HepG2 (cell line): ENCODE measurements around the gene CARHSP1. TPM values are rescaled to one million over a fixed set of nuclear protein-coding genes. Genes with fewer than 3 reads are reported as not detected.

ENCODE experiments used
- ATF4 ChIP-seq, 2 experiments: fragments of 450-650 bp in 1 of 2; sonication (generic) in 1 of 2; formaldehyde crosslinking; IDR thresholded peaks; 2 replicates each; pipeline versions ENCODE4 v1.5.0 to v1.8.0; 2020 to 2022; ENCODE audit warnings: mild to moderate bottlenecking in 1 of 2, missing genetic modification reagents in 1 of 2
- BRF2 ChIP-seq: sonication (generic); formaldehyde crosslinking; IDR thresholded peaks from 2 replicates; pipeline ENCODE4 v1.8.1; 2022; ENCODE audit warnings: mild to moderate bottlenecking, missing genetic modification reagents
- EHMT2 ChIP-seq: fragments of 200-600 bp; sonication (generic); IDR thresholded peaks from 2 replicates; pipeline ENCODE4 v1.7.0; 2017; ENCODE audit warnings: antibody characterized with exemption, low read depth, low read length, borderline replicate concordance
- GLI4 ChIP-seq: sonication (generic); formaldehyde crosslinking; IDR thresholded peaks from 2 replicates; pipeline ENCODE4 v1.5.1; 2020; ENCODE audit warnings: missing genetic modification reagents, mild to moderate bottlenecking, moderate library complexity, borderline replicate concordance
- HNF4G ChIP-seq, 2 experiments: sonication (generic) in 1 of 2; formaldehyde crosslinking in 1 of 2; IDR thresholded peaks; 2 replicates each; pipeline versions ENCODE4 v1.4.0 to v1.6.1; 2011 to 2020; ENCODE audit warnings: borderline replicate concordance in 2 of 2, low read depth in 2 of 2, mild to moderate bottlenecking in 2 of 2, low read length in 1 of 2, missing genetic modification reagents in 1 of 2, moderate library complexity in 1 of 2
- KAT2B ChIP-seq: fragments of 150-350 bp; IDR thresholded peaks from 2 replicates; pipeline ENCODE4 v1.6.1; 2014; ENCODE audit warnings: low read depth, low read length, borderline replicate concordance
- KLF13 ChIP-seq: sonication (generic); formaldehyde crosslinking; IDR thresholded peaks from 2 replicates; pipeline ENCODE4 v1.4.0; 2020; ENCODE audit warnings: mild to moderate bottlenecking, missing genetic modification reagents
- MAX ChIP-seq: IDR thresholded peaks from 2 replicates; pipeline ENCODE4 v1.6.1; 2012; ENCODE audit warnings: inconsistent platforms
- NCOR1 ChIP-seq: fragments of 200-600 bp; sonication (generic); IDR thresholded peaks from 2 replicates; pipeline ENCODE4 v1.7.0; 2017; ENCODE audit warnings: antibody characterized with exemption, low read length, borderline replicate concordance
- PITX1 ChIP-seq: sonication (generic); formaldehyde crosslinking; IDR thresholded peaks from 2 replicates; pipeline ENCODE4 v1.5.1; 2020; ENCODE audit warnings: mild to moderate bottlenecking, missing genetic modification reagents
- PRDM15 ChIP-seq: sonication (generic); formaldehyde crosslinking; IDR thresholded peaks from 2 replicates; pipeline ENCODE4 v1.4.0; 2020; ENCODE audit warnings: missing genetic modification reagents
- PRMT3 ChIP-seq: sonication (generic); formaldehyde crosslinking; IDR thresholded peaks from 2 replicates; pipeline ENCODE4 v1.8.1; 2022; ENCODE audit warnings: low read depth, mild to moderate bottlenecking, moderate library complexity, missing genetic modification reagents, borderline replicate concordance
- RFX1 ChIP-seq: fragments of 450-650 bp; IDR thresholded peaks from 2 replicates; pipeline ENCODE4 v1.6.1; 2017
- RFX3 ChIP-seq: IDR thresholded peaks from 2 replicates; pipeline ENCODE4 v1.6.1; 2016; ENCODE audit warnings: missing biosample characterization, missing genetic modification reagents
- SP2 ChIP-seq: sonication (generic); formaldehyde crosslinking; IDR thresholded peaks from 2 replicates; pipeline ENCODE4 v1.5.1; 2020; ENCODE audit warnings: mild to moderate bottlenecking, missing genetic modification reagents
- TFDP1 ChIP-seq: IDR thresholded peaks from 2 replicates; pipeline ENCODE4 v1.6.1; 2016; ENCODE audit warnings: missing compliant biosample characterization, missing genetic modification reagents, borderline replicate concordance
- TOE1 ChIP-seq: sonication (generic); formaldehyde crosslinking; IDR thresholded peaks from 2 replicates; pipeline ENCODE4 v1.4.0; 2020; ENCODE audit warnings: mild to moderate bottlenecking, missing genetic modification reagents
- TOPORS ChIP-seq: sonication (generic); formaldehyde crosslinking; IDR thresholded peaks from 2 replicates; pipeline ENCODE4 v1.8.0; 2023; ENCODE audit warnings: mild to moderate bottlenecking, missing genetic modification reagents
- ZNF274 ChIP-seq: sonication (generic); formaldehyde crosslinking; IDR thresholded peaks from 2 replicates; pipeline ENCODE4 v1.5.1; 2020; ENCODE audit warnings: mild to moderate bottlenecking, missing genetic modification reagents
- ZNF570 ChIP-seq: sonication (generic); formaldehyde crosslinking; IDR thresholded peaks from 2 replicates; pipeline ENCODE4 v1.4.0; 2020; ENCODE audit warnings: mild to moderate bottlenecking, missing genetic modification reagents, borderline replicate concordance
- ZNF660 ChIP-seq: sonication (generic); formaldehyde crosslinking; IDR thresholded peaks from 2 replicates; pipeline ENCODE4 v1.5.1; 2020; ENCODE audit warnings: mild to moderate bottlenecking, low read depth, missing genetic modification reagents, borderline replicate concordance
- ZSCAN9 ChIP-seq: IDR thresholded peaks from 2 replicates; pipeline ENCODE4 v1.6.1; 2016; ENCODE audit warnings: borderline replicate concordance
- polyA plus RNA-seq, 8 experiments: library from polyadenylated mRNA; depleted of rRNA in 3 of 8; stranded (reverse) in 7 of 8; unstranded in 1 of 8; fragments of >200 nt; fragmentation: Illumina TruSeq in 4 of 8; extraction: Trizol in 4 of 8; gene quantifications; 2 replicates each; pipeline versions ENCODE4 v1.2.1 to v1.2.3, GENCODE V29; 2011 to 2016; ENCODE audit warnings: low read depth in 4 of 8, missing spikeins in 1 of 8, mixed read lengths in 1 of 8; ENCODE audit not compliant: insufficient read depth in 1 of 8
- total RNA-seq, 5 experiments: library from RNA; depleted of rRNA; stranded (reverse); fragments of >200 nt; fragmentation: Illumina TruSeq; extraction: Trizol; gene quantifications; 2 replicates each; pipeline ENCODE4 v1.2.3, GENCODE V29; 2016; ENCODE audit warnings: low read depth in 1 of 5

The CARHSP1 gene
- total and polyA plus RNA-seq, 2 of the 13 experiments (the other 11 are each of a cell fraction or from before 2014, with no cell fraction given): 173 to 345 TPM

- TF ChIP-seq PRDM15 (CRISPR knock-in tag) (peak; percentile 54), TOE1 (CRISPR knock-in tag) (peak; percentile 96; the same call in 1 of the 2 replicates), RFX3 (CRISPR knock-in tag) (no peak), ZNF570 (CRISPR knock-in tag) (no peak), SP2 (CRISPR knock-in tag) (no peak), MAX (peak; percentile 42; the same call in 1 of the 2 replicates), ZNF274 (peak; percentile 98), ATF4 (CRISPR knock-in tag; IDR thresholded peaks at IDR 0.05) (no peak; a peak in 1 of 4 replicates), ZNF660 (CRISPR knock-in tag) (no peak), PRMT3 (CRISPR knock-in tag) (no peak), TOPORS (CRISPR knock-in tag) (peak; percentile 86; the same call in 1 of the 2 replicates), KAT2B (no peak), RFX1 (no peak), KLF13 (CRISPR knock-in tag) (0 out of 2 replicates have a peak, but pooled peaks have one; percentile 38), HNF4G (IDR thresholded peaks at IDR 0.05; ENCODE audit: borderline replicate concordance, low read depth, low read length) (0 out of 2 replicates have a peak, but pooled peaks have one; percentile 37), HNF4G (CRISPR knock-in tag; IDR thresholded peaks at IDR 0.05; ENCODE audit: borderline replicate concordance, low read depth) (0 out of 2 replicates have a peak, but pooled peaks have one; percentile 14), BRF2 (CRISPR knock-in tag) (peak; percentile 90), EHMT2 (no peak), ZSCAN9 (peak; percentile 91; the same call in 1 of the 2 replicates), NCOR1 (peak; percentile 93; the same call in 1 of the 2 replicates), PITX1 (CRISPR knock-in tag) (peak; percentile 99), TFDP1 (CRISPR knock-in tag) (peak; percentile 50; the same call in 1 of the 2 replicates), GLI4 (peak; percentile 99)
Measured at GRCh38 chr16:8850279-8850885, 18.4 kb downstream of the CARHSP1 start (continued).
